Mesodermal cell (in vitro differentiated cells): Measurements from ENCODE around the gene EML2.
"Not testable (repeated sequence)": the region's sequence is repeated elsewhere in the genome, so short reads cannot be mapped to it uniquely, and the experiment has no call there.

Experiments
- H3K27ac ChIP-seq: 2 replicates; pipeline ENCODE4 v1.7.0; 2013; ENCODE audit warnings: mild to moderate bottlenecking, low read depth, low read length, moderate library complexity; ENCODE audit not compliant: severe bottlenecking
- H3K36me3 ChIP-seq: 2 replicates; pipeline ENCODE4 v1.7.1; 2013; ENCODE audit warnings: mild to moderate bottlenecking, low read length, moderate library complexity; ENCODE audit not compliant: control insufficient read depth, insufficient read depth
- H3K4me1 ChIP-seq: one replicate; pipeline ENCODE4 v1.7.1; 2013; ENCODE audit warnings: mild to moderate bottlenecking, low read length; ENCODE audit not compliant: insufficient read depth, control insufficient read depth, poor library complexity, severe bottlenecking
- H3K4me3 ChIP-seq: 2 replicates; pipeline ENCODE4 v1.7.0; 2013; ENCODE audit warnings: low read length, control low read depth, mild to moderate bottlenecking; ENCODE audit not compliant: insufficient read depth, poor library complexity, severe bottlenecking; ENCODE audit errors: extremely low read depth
- H3K9me3 ChIP-seq: 2 replicates; pipeline ENCODE4 v1.7.1; 2013; ENCODE audit warnings: mild to moderate bottlenecking, low read length, moderate library complexity; ENCODE audit not compliant: control insufficient read depth
- WGBS, 2 experiments: methylation state at CpG; one replicate each; pipeline ENCODE4 v1.1.5; 2013; ENCODE audit warnings: missing lambda C conversion rate in 2 of 2; ENCODE audit not compliant: insufficient coverage in 2 of 2; 5-methylcytosine and 5-hydroxymethylcytosine counted together

Gene EML2

GRCh38 chr19:45615795-45616703 is 23.1 kb downstream of the EML2 start:
- Histone ChIP-seq H3K36me3 (peaks cover 69% of the 10 kb centered on the region), H3K9me3 (no peaks in the 10 kb centered on the region), H3K4me1 (peaks cover 8% of the 10 kb centered on the region), H3K4me3 (peak overlapping the region; percentile 12), H3K27ac (peak overlapping the region; percentile 84)
- WGBS, 2 experiments: 40 to 46% methylated on average over 13 to 25 of the region's 37 CpGs

GRCh38 chr19:45615056-45615455 is 24.1 kb downstream of the EML2 start:
- not testable (repeated sequence) for H3K9me3 ChIP-seq, H3K4me3 ChIP-seq, H3K4me1 ChIP-seq, H3K27ac ChIP-seq
- peaks cover 67% of the 10 kb centered on the region for H3K36me3 ChIP-seq
- 85 to 91% methylated on average over 7 to 8 of the region's 9 CpGs for WGBS, 2 experiments

- Histone ChIP-seq H3K9me3 (no peaks in the 10 kb centered on the region), H3K4me1 (peaks cover 8% of the 10 kb centered on the region), H3K4me3 (no peak overlapping the region), H3K27ac (peak overlapping the region; percentile 6), H3K36me3 (peaks cover 68% of the 10 kb centered on the region)
- 86 to 95% methylated on average over 6 to 7 of the region's 10 CpGs for WGBS, 2 experiments
Observed at GRCh38 chr19:45613926-45614725, 25.1 kb downstream of the EML2 start.

GRCh38 chr19:45608948-45609347 is 30.2 kb downstream of the EML2 start:
- H3K9me3 ChIP-seq: no peaks in the 10 kb centered on the region
- peaks cover 44% of the 10 kb centered on the region for H3K36me3 ChIP-seq
- H3K27ac ChIP-seq: no peak overlapping the region
- H3K4me3 ChIP-seq: no peak overlapping the region
- H3K4me1 ChIP-seq: peaks cover 4% of the 10 kb centered on the region
- 94 to 95% methylated on average over 4 to 5 of the region's 6 CpGs for WGBS, 2 experiments

GRCh38 chr19:45607071-45608029 is 31.8 kb downstream of the EML2 start:
- no peak overlapping the region for H3K27ac ChIP-seq
- peak overlapping the region; percentile 8 for H3K4me3 ChIP-seq
- H3K9me3 ChIP-seq: no peaks in the 10 kb centered on the region
- 13 to 21% methylated on average over 17 to 25 of the region's 28 CpGs for whole genome bisulfite sequencing, 2 experiments
- peaks cover 4% of the 10 kb centered on the region for H3K4me1 ChIP-seq
- H3K36me3 ChIP-seq: peaks cover 30% of the 10 kb centered on the region

GRCh38 chr19:45601524-45602374 is 37.4 kb downstream of the EML2 start, which contains the start of gene GPR4:
GPR4 (minus strand) TSS chr19:45602212; CDS start chr19:45591866, 10,346 bp downstream.
- WGBS, 2 experiments: 3 to 4% methylated on average over 43 to 50 of the region's 52 CpGs
- Histone ChIP-seq H3K36me3 (no peaks in the 10 kb centered on the region), H3K27ac (no peak within 1 kb of the TSS), H3K9me3 (no peaks in the 10 kb centered on the region), H3K4me3 (peak within 1 kb of the TSS; percentile 39), H3K4me1 (peaks cover 23% of the 10 kb centered on the region)

GRCh38 chr19:45601115-45601514 is 38.1 kb downstream of the EML2 start:
- Histone ChIP-seq H3K9me3 (no peaks in the 10 kb centered on the region), H3K4me3 (peak overlapping the region; percentile 39), H3K4me1 (peaks cover 23% of the 10 kb centered on the region), H3K27ac (no peak overlapping the region), H3K36me3 (no peaks in the 10 kb centered on the region)
- WGBS, 2 experiments: 27 to 100% methylated on average over 1 to 3 of the region's 10 CpGs

- no peaks in the 10 kb centered on the region for H3K36me3 ChIP-seq
- H3K9me3 ChIP-seq: no peaks in the 10 kb centered on the region
- WGBS, 2 experiments: 68 to 83% methylated on average over 4 to 5 of the region's 5 CpGs
- no peak overlapping the region for H3K27ac ChIP-seq
- no peak overlapping the region for H3K4me3 ChIP-seq
- peaks cover 23% of the 10 kb centered on the region for H3K4me1 ChIP-seq
Observed at GRCh38 chr19:45600340-45600885, 38.8 kb downstream of the EML2 start.

GRCh38 chr19:45599286-45599685 is 39.9 kb downstream of the EML2 start:
- H3K9me3 ChIP-seq: no peaks in the 10 kb centered on the region
- peaks cover 23% of the 10 kb centered on the region for H3K4me1 ChIP-seq
- H3K36me3 ChIP-seq: no peaks in the 10 kb centered on the region
- no peak overlapping the region for H3K4me3 ChIP-seq
- H3K27ac ChIP-seq: no peak overlapping the region
- 52 to 53% methylated on average over 10 of the region's 13 CpGs for WGBS, 2 experiments
